ENCODE data around the gene GPRIN1.
A peak's percentile ranks its signal among the peaks of the same experiment; 100 is the strongest.
"Not testable (repeated sequence)": the region's sequence is repeated elsewhere in the genome, so short reads cannot be mapped to it uniquely, and the experiment has no call there.

GPRIN1 gene

GRCh38 chr5:176601901-176602482 is 8.0 kb downstream of the GPRIN1 start:
- no peak overlapping the region for H2BK120ac ChIP-seq (ENCODE audit: low read depth, low read length)
- no peaks in the 10 kb centered on the region for H3K9me3 ChIP-seq (ENCODE audit: control insufficient read depth, low read length)
- H2BK15ac ChIP-seq (ENCODE audit: low read depth, poor library complexity, severe bottlenecking) = no peak overlapping the region
- H3K27ac ChIP-seq (ENCODE audit: low read length, poor library complexity, severe bottlenecking) = no peak overlapping the region
- H2BK12ac ChIP-seq (ENCODE audit: low read length in 2 of 2) = no peak overlapping the region
- no peak for DNase-seq
- H4K91ac ChIP-seq (ENCODE audit: low read length) = no peak overlapping the region
- peaks cover 9 to 26% of the 10 kb centered on the region in 2 experiments for H3K36me3 ChIP-seq (ENCODE audit: control insufficient read depth in 1 of 2, insufficient read depth in 2 of 2, low read depth in 1 of 2, low read length in 2 of 2)
- no peak overlapping the region for H4K8ac ChIP-seq (ENCODE audit: low read length)
- H2AK5ac ChIP-seq (ENCODE audit: low read length, severe bottlenecking) = no peak overlapping the region
- H3K4ac ChIP-seq (ENCODE audit: low read depth in 1 of 2, low read length in 2 of 2) = no peak overlapping the region
- H2BK5ac ChIP-seq (ENCODE audit: low read depth, low read length, poor library complexity, severe bottlenecking) = no peak overlapping the region
- no peak overlapping the region for H3K4me2 ChIP-seq (ENCODE audit: low read length, poor library complexity, severe bottlenecking)
- H3K79me1 ChIP-seq (replicated peaks; ENCODE audit: low read length, poor library complexity, severe bottlenecking) = peaks cover 51% of the 10 kb centered on the region
- H3K14ac ChIP-seq (ENCODE audit: low read length in 2 of 2) = peak overlapping the region in 1 of 2 experiments; percentile 77
- peaks cover 0 to 13% of the 10 kb centered on the region in 2 experiments for H3K27me3 ChIP-seq (ENCODE audit: control insufficient read depth in 1 of 2, insufficient read depth in 1 of 2, low read length in 2 of 2)
- no peak overlapping the region for H3K23ac ChIP-seq (ENCODE audit: low read length in 2 of 2)
- H3K9ac ChIP-seq (ENCODE audit: low read length) = no peak overlapping the region
- no peak overlapping the region for H2AFZ ChIP-seq (ENCODE audit: low read depth, low read length)
- WGBS = 86% methylated on average over 12 of the region's 12 CpGs
- H3K18ac ChIP-seq (ENCODE audit: low read depth in 1 of 2, low read length in 2 of 2) = no peak overlapping the region
- no peak overlapping the region for H3K4me3 ChIP-seq (ENCODE audit: insufficient read depth in 1 of 2, low read depth in 1 of 2, low read length in 2 of 2)
- peaks cover 18% of the 10 kb centered on the region for H3K4me1 ChIP-seq (ENCODE audit: control insufficient read depth, insufficient read depth, low read depth, low read length)

GRCh38 chr5:176599749-176600430 is 10.1 kb downstream of the GPRIN1 start:
- not testable (repeated sequence) for H2AK5ac ChIP-seq (ENCODE audit: low read length, severe bottlenecking)
- WGBS = 90% methylated on average over 19 of the region's 19 CpGs

GRCh38 chr5:176597417-176598389 is 12.3 kb downstream of the GPRIN1 start:
- Histone ChIP-seq H2BK5ac (ENCODE audit: low read depth, low read length, poor library complexity, severe bottlenecking) (no peak overlapping the region), H3K9ac (ENCODE audit: low read length) (no peak overlapping the region), H3K4me1 (ENCODE audit: control insufficient read depth, insufficient read depth, low read depth, low read length) (peaks cover 16% of the 10 kb centered on the region), H3K27me3 (ENCODE audit: control insufficient read depth in 1 of 2, insufficient read depth in 1 of 2, low read length in 2 of 2) (peaks cover 0 to 16% of the 10 kb centered on the region in 2 experiments), H3K79me1 (replicated peaks; ENCODE audit: low read length, poor library complexity, severe bottlenecking) (peaks cover 38% of the 10 kb centered on the region), H4K8ac (ENCODE audit: low read length) (no peak overlapping the region), H3K4ac (ENCODE audit: low read depth in 1 of 2, low read length in 2 of 2) (no peak overlapping the region), H3K27ac (ENCODE audit: low read length, poor library complexity, severe bottlenecking) (no peak overlapping the region), H3K36me3 (ENCODE audit: control insufficient read depth in 1 of 2, insufficient read depth in 2 of 2, low read depth in 1 of 2, low read length in 2 of 2) (peaks cover 9 to 28% of the 10 kb centered on the region in 2 experiments), H3K18ac (ENCODE audit: low read depth in 1 of 2, low read length in 2 of 2) (no peak overlapping the region), H4K91ac (ENCODE audit: low read length) (no peak overlapping the region), H3K14ac (ENCODE audit: low read length in 2 of 2) (no peak overlapping the region), H2AFZ (ENCODE audit: low read depth, low read length) (no peak overlapping the region), H3K4me2 (ENCODE audit: low read length, poor library complexity, severe bottlenecking) (no peak overlapping the region), H3K23ac (ENCODE audit: low read length in 2 of 2) (peak overlapping the region in 1 of 2 experiments; percentile 24), H2AK5ac (ENCODE audit: low read length, severe bottlenecking) (no peak overlapping the region), H3K4me3 (ENCODE audit: insufficient read depth in 1 of 2, low read depth in 1 of 2, low read length in 2 of 2) (no peak overlapping the region), H2BK15ac (ENCODE audit: low read depth, poor library complexity, severe bottlenecking) (peak overlapping the region; percentile 13), H3K9me3 (ENCODE audit: control insufficient read depth, low read length) (no peaks in the 10 kb centered on the region), H2BK12ac (ENCODE audit: low read length in 2 of 2) (no peak overlapping the region), H2BK120ac (ENCODE audit: low read depth, low read length) (no peak overlapping the region)
- no peak for DNase-seq
- 80% methylated on average over 47 of the region's 47 CpGs for WGBS

More at GRCh38 chr5:176599749-176600430, 10.1 kb downstream of the GPRIN1 start:
- Histone ChIP-seq H3K36me3 (ENCODE audit: control insufficient read depth in 1 of 2, insufficient read depth in 2 of 2, low read depth in 1 of 2, low read length in 2 of 2) (peaks cover 9 to 25% of the 10 kb centered on the region in 2 experiments), H3K79me1 (replicated peaks; ENCODE audit: low read length, poor library complexity, severe bottlenecking) (peaks cover 46% of the 10 kb centered on the region), H3K4me1 (ENCODE audit: control insufficient read depth, insufficient read depth, low read depth, low read length) (peaks cover 20% of the 10 kb centered on the region), H3K27me3 (ENCODE audit: control insufficient read depth in 1 of 2, insufficient read depth in 1 of 2, low read length in 2 of 2) (peaks cover 0 to 16% of the 10 kb centered on the region in 2 experiments)
- not testable (repeated sequence) for H2BK12ac ChIP-seq (ENCODE audit: low read length in 2 of 2); H2BK120ac ChIP-seq (ENCODE audit: low read depth, low read length); H3K4me2 ChIP-seq (ENCODE audit: low read length, poor library complexity, severe bottlenecking); H4K91ac ChIP-seq (ENCODE audit: low read length); H3K27ac ChIP-seq (ENCODE audit: low read length, poor library complexity, severe bottlenecking); H3K4ac ChIP-seq (ENCODE audit: low read depth in 1 of 2, low read length in 2 of 2); H3K9me3 ChIP-seq (ENCODE audit: control insufficient read depth, low read length); H2BK5ac ChIP-seq (ENCODE audit: low read depth, low read length, poor library complexity, severe bottlenecking); H3K18ac ChIP-seq (ENCODE audit: low read depth in 1 of 2, low read length in 2 of 2); H3K9ac ChIP-seq (ENCODE audit: low read length); H3K14ac ChIP-seq (ENCODE audit: low read length in 2 of 2); H4K8ac ChIP-seq (ENCODE audit: low read length); H3K4me3 ChIP-seq (ENCODE audit: insufficient read depth in 1 of 2, low read depth in 1 of 2, low read length in 2 of 2); H2BK15ac ChIP-seq (ENCODE audit: low read depth, poor library complexity, severe bottlenecking); H3K23ac ChIP-seq (ENCODE audit: low read length in 2 of 2); H2AFZ ChIP-seq (ENCODE audit: low read depth, low read length)
- DNase-seq = peak; percentile 23
